Large intestine (tissue), 3 donors: ENCODE data around the gene RPUSD2. TPM values are rescaled to one million over a fixed set of nuclear protein-coding genes. Genes with fewer than 3 reads are reported as not detected.

ENCODE experiments used
- DNase-seq, 2 donors: peaks; one replicate each; pipeline versions ENCODE4 v3.0.0 to v3.0.0-alpha.2; 2013
- H3K27ac ChIP-seq: one replicate; pipeline ENCODE4 v1.5.1; 2013; ENCODE audit warnings: low read length
- H3K27me3 ChIP-seq: 2 replicates; pipeline ENCODE4 v1.6.1; 2013; ENCODE audit warnings: low read length; ENCODE audit not compliant: control insufficient read depth, insufficient read depth
- H3K36me3 ChIP-seq: 2 replicates; pipeline ENCODE4 v1.6.1; 2013; ENCODE audit warnings: low read length; ENCODE audit not compliant: control insufficient read depth, insufficient read depth
- H3K4me1 ChIP-seq: one replicate; pipeline ENCODE4 v1.6.1; 2013; ENCODE audit warnings: low read length; ENCODE audit not compliant: control insufficient read depth, insufficient read depth
- H3K4me3 ChIP-seq: one replicate; pipeline ENCODE4 v1.5.1; 2013; ENCODE audit warnings: low read length
- H3K9me3 ChIP-seq: one replicate; pipeline ENCODE4 v1.6.1; 2013; ENCODE audit warnings: mild to moderate bottlenecking, low read depth, low read length, moderate library complexity; ENCODE audit not compliant: control insufficient read depth
- whole genome bisulfite sequencing: methylation state at CpG from one replicate; pipeline ENCODE4 v1.1.5; 2013; ENCODE audit warnings: low lambda C conversion rate; ENCODE audit not compliant: insufficient coverage; 5-methylcytosine and 5-hydroxymethylcytosine counted together
- polyA plus RNA-seq: library from polyadenylated mRNA; unstranded; fragments of 120-200 nt; gene quantifications from one replicate; pipeline ENCODE4 v1.2.1, GENCODE V29; 2013

Gene RPUSD2
- polyA plus RNA-seq, 1 donor, result 9.9 TPM

GRCh38 chr15:40591389-40591788, 22.3 kb downstream of the RPUSD2 start:
- DNase-seq, result peak; percentile 14 to 62
- Histone ChIP-seq H3K36me3 (no peaks in the 10 kb centered on the region), H3K4me1 (peaks cover 9% of the 10 kb centered on the region), H3K9me3 (no peaks in the 10 kb centered on the region), H3K27me3 (no peaks in the 10 kb centered on the region), H3K27ac (peak overlapping the region; percentile 65), H3K4me3 (peak overlapping the region; percentile 17)
- WGBS, result no CpG with 5 or more reads among the region's 8 CpGs

- Histone ChIP-seq H3K36me3 (no peaks in the 10 kb centered on the region), H3K27me3 (no peaks in the 10 kb centered on the region), H3K9me3 (no peaks in the 10 kb centered on the region), H3K4me3 (no peak overlapping the region), H3K27ac (peak overlapping the region; percentile 9), H3K4me1 (peaks cover 9% of the 10 kb centered on the region)
- DNase-seq, result peak in 1 of 2 donors; percentile 44
- 0% methylated on average over 1 of the region's 2 CpGs for WGBS
These were observed 24.1 kb downstream of the RPUSD2 start for GRCh38 chr15:40593165-40593564.

- peak; percentile 96 to 98 for DNase-seq
- Histone ChIP-seq H3K27me3 (no peaks in the 10 kb centered on the region), H3K27ac (peak within 1 kb of the TSS; percentile 89), H3K9me3 (no peaks in the 10 kb centered on the region), H3K36me3 (no peaks in the 10 kb centered on the region), H3K4me1 (peaks cover 9% of the 10 kb centered on the region), H3K4me3 (peak within 1 kb of the TSS; percentile 78)
- 16% methylated on average over 7 of the region's 41 CpGs for WGBS
These were observed 24.7 kb downstream of the RPUSD2 start, which contains the start of gene KNL1 for GRCh38 chr15:40593588-40594428. TSS of gene KNL1 (plus strand) at chr15:40594249. CDS start at chr15:40602932, 8,683 bp downstream.

GRCh38 chr15:40594429-40594836, 25.3 kb downstream of the RPUSD2 start:
- Histone ChIP-seq H3K9me3 (no peaks in the 10 kb centered on the region), H3K27me3 (no peaks in the 10 kb centered on the region), H3K36me3 (no peaks in the 10 kb centered on the region), H3K4me3 (peak overlapping the region; percentile 78), H3K4me1 (peaks cover 9% of the 10 kb centered on the region), H3K27ac (peak overlapping the region; percentile 89)
- WGBS, result no CpG with 5 or more reads among the region's 31 CpGs
- peak in 1 of 2 donors; percentile 34 for DNase-seq

GRCh38 chr15:40595219-40595618, 26.1 kb downstream of the RPUSD2 start:
- H3K9me3 ChIP-seq, result no peaks in the 10 kb centered on the region
- no peaks in the 10 kb centered on the region for H3K36me3 ChIP-seq
- 26% methylated on average over 4 of the region's 5 CpGs for WGBS
- peak in 1 of 2 donors; percentile 9 for DNase-seq
- H3K27me3 ChIP-seq, result no peaks in the 10 kb centered on the region
- peak overlapping the region; percentile 78 for H3K4me3 ChIP-seq
- no peak overlapping the region for H3K27ac ChIP-seq
- peaks cover 9% of the 10 kb centered on the region for H3K4me1 ChIP-seq

GRCh38 chr15:40595773-40596172, 26.7 kb downstream of the RPUSD2 start:
- Histone ChIP-seq H3K4me3 (no peak overlapping the region), H3K4me1 (peaks cover 9% of the 10 kb centered on the region), H3K9me3 (no peaks in the 10 kb centered on the region), H3K36me3 (no peaks in the 10 kb centered on the region), H3K27me3 (no peaks in the 10 kb centered on the region), H3K27ac (no peak overlapping the region)
- 90% methylated on average over 2 of the region's 5 CpGs for WGBS
- DNase-seq, result no peak

GRCh38 chr15:40597024-40597423, 27.9 kb downstream of the RPUSD2 start:
- no peaks in the 10 kb centered on the region for H3K9me3 ChIP-seq
- no peak overlapping the region for H3K27ac ChIP-seq
- H3K36me3 ChIP-seq, result no peaks in the 10 kb centered on the region
- DNase-seq, result no peak
- no peak overlapping the region for H3K4me3 ChIP-seq
- 100% methylated on average over 1 of the region's 2 CpGs for WGBS
- H3K27me3 ChIP-seq, result no peaks in the 10 kb centered on the region
- peaks cover 3% of the 10 kb centered on the region for H3K4me1 ChIP-seq

GRCh38 chr15:40598126-40598525, 29.0 kb downstream of the RPUSD2 start:
- no peak for DNase-seq
- H3K4me1 ChIP-seq, result peaks cover 3% of the 10 kb centered on the region
- WGBS, result 94% methylated on average over 2 of the region's 3 CpGs
- H3K36me3 ChIP-seq, result no peaks in the 10 kb centered on the region
- no peaks in the 10 kb centered on the region for H3K27me3 ChIP-seq
- H3K9me3 ChIP-seq, result no peaks in the 10 kb centered on the region
- H3K4me3 ChIP-seq, result no peak overlapping the region
- H3K27ac ChIP-seq, result no peak overlapping the region

GRCh38 chr15:40598672-40599071, 29.6 kb downstream of the RPUSD2 start:
- H3K9me3 ChIP-seq, result no peaks in the 10 kb centered on the region
- 93% methylated on average over 2 of the region's 4 CpGs for WGBS
- no peak for DNase-seq
- no peaks in the 10 kb centered on the region for H3K27me3 ChIP-seq
- H3K4me1 ChIP-seq, result no peaks in the 10 kb centered on the region
- H3K4me3 ChIP-seq, result no peak overlapping the region
- H3K36me3 ChIP-seq, result no peaks in the 10 kb centered on the region
- H3K27ac ChIP-seq, result no peak overlapping the region

GRCh38 chr15:40600956-40601355, 31.9 kb downstream of the RPUSD2 start:
- WGBS, result no CpG with 5 or more reads among the region's 12 CpGs
- Histone ChIP-seq H3K9me3 (no peaks in the 10 kb centered on the region), H3K4me1 (no peaks in the 10 kb centered on the region), H3K27ac (no peak overlapping the region), H3K27me3 (no peaks in the 10 kb centered on the region), H3K4me3 (no peak overlapping the region), H3K36me3 (no peaks in the 10 kb centered on the region)
- no peak for DNase-seq

GRCh38 chr15:40603935-40604334, 34.8 kb downstream of the RPUSD2 start:
- Histone ChIP-seq H3K36me3 (peaks cover 6% of the 10 kb centered on the region), H3K27ac (no peak overlapping the region), H3K27me3 (no peaks in the 10 kb centered on the region), H3K4me3 (no peak overlapping the region), H3K4me1 (no peaks in the 10 kb centered on the region), H3K9me3 (no peaks in the 10 kb centered on the region)
- DNase-seq, result no peak
